Smooth muscle cell (in vitro differentiated cells): ENCODE data around the gene FRMPD3. TPM values are rescaled to one million over a fixed set of nuclear protein-coding genes. Genes with fewer than 3 reads are reported as not detected.

Source experiments
- DNase-seq: peaks from one replicate; lab custom pipeline; 2025; ENCODE audit not compliant: unreplicated experiment; lab: John Stamatoyannopoulos, UW
- H2AFZ ChIP-seq: fragments of 200-600 bp; sonication (generic); 2 replicates; pipeline ENCODE4 v1.6.0; 2016; ENCODE audit warnings: antibody characterized with exemption, low read depth, mild to moderate bottlenecking
- H3F3A ChIP-seq: fragments of 200-600 bp; sonication (generic); 2 replicates; pipeline ENCODE4 v1.6.0; 2017; ENCODE audit warnings: antibody characterized with exemption, low read depth
- H3K27ac ChIP-seq: fragments of 200-600 bp; sonication (generic); 2 replicates; pipeline ENCODE4 v1.5.1; 2016; ENCODE audit warnings: low read depth, mild to moderate bottlenecking
- H3K27me3 ChIP-seq: fragments of 200-600 bp; sonication (generic); 2 replicates; pipeline ENCODE4 v1.6.1; 2016; ENCODE audit warnings: low read depth, mild to moderate bottlenecking
- H3K36me3 ChIP-seq: fragments of 200-600 bp; sonication (generic); 2 replicates; pipeline ENCODE4 v1.5.1; 2016; ENCODE audit warnings: low read depth
- H3K4me1 ChIP-seq: fragments of 200-600 bp; sonication (generic); 2 replicates; pipeline ENCODE4 v1.5.1; 2016; ENCODE audit warnings: low read depth
- H3K4me2 ChIP-seq: fragments of 200-600 bp; sonication (generic); 2 replicates; pipeline ENCODE4 v1.6.0; 2016; ENCODE audit warnings: mild to moderate bottlenecking
- H3K4me3 ChIP-seq: fragments of 200-600 bp; sonication (generic); 2 replicates; pipeline ENCODE4 v1.5.1; 2016; ENCODE audit warnings: mild to moderate bottlenecking
- H3K79me2 ChIP-seq: fragments of 200-600 bp; sonication (generic); 2 replicates; pipeline ENCODE4 v1.6.0; 2016; ENCODE audit warnings: low read depth, mild to moderate bottlenecking
- H3K9ac ChIP-seq: fragments of 200-600 bp; sonication (generic); 2 replicates; pipeline ENCODE4 v1.6.0; 2016; ENCODE audit warnings: low read depth
- H3K9me3 ChIP-seq: fragments of 200-600 bp; sonication (generic); replicated peaks from 2 replicates; pipeline ENCODE4 v1.5.1; 2016; ENCODE audit warnings: low read depth
- H4K20me1 ChIP-seq: fragments of 200-600 bp; sonication (generic); 2 replicates; pipeline ENCODE4 v1.6.0; 2016; ENCODE audit warnings: low read depth
- CTCF ChIP-seq: fragments of 200-600 bp; sonication (generic); IDR thresholded peaks from 2 replicates; pipeline ENCODE4 v1.5.1; 2017; ENCODE audit warnings: borderline replicate concordance, mild to moderate bottlenecking, antibody characterized with exemption; ENCODE audit not compliant: insufficient read depth, poor library complexity, severe bottlenecking
- WGBS: methylation state at CpG from one replicate; pipeline ENCODE4 v1.1.7; 2016; ENCODE audit warnings: low lambda C conversion rate; 5-methylcytosine and 5-hydroxymethylcytosine counted together
- polyA plus RNA-seq: library from polyadenylated mRNA; unstranded; fragments of >200 nt; fragmentation: Nextera tagmentation; extraction: Ambion mirVana; gene quantifications from 2 replicates; pipeline ENCODE4 v1.2.1, GENCODE V29; 2016
- total RNA-seq: library from RNA; depleted of rRNA; stranded (reverse); fragments of >200 nt; gene quantifications from 2 replicates; pipeline ENCODE4 v1.2.3, GENCODE V29; 2014

Gene FRMPD3
- total and polyA plus RNA-seq, 2 experiments from 2014 or later = not detected

- H3K27me3 ChIP-seq = peaks cover 75% of the 10 kb centered on the region
- H3K4me2 ChIP-seq = no peak overlapping the region
- no peak overlapping the region for H3K9ac ChIP-seq
- H3K9me3 ChIP-seq = no peaks in the 10 kb centered on the region
- H3K27ac ChIP-seq = no peak overlapping the region
- 15% methylated on average over 19 of the region's 19 CpGs for WGBS
- H3K36me3 ChIP-seq = no peaks in the 10 kb centered on the region
- H3F3A ChIP-seq = no peaks in the 10 kb centered on the region
- no peak overlapping the region for H2AFZ ChIP-seq
- H3K4me3 ChIP-seq = no peak overlapping the region
- H4K20me1 ChIP-seq = no peaks in the 10 kb centered on the region
- TF ChIP-seq CTCF = peak; percentile 7
- no peaks in the 10 kb centered on the region for H3K79me2 ChIP-seq
- no peak for DNase-seq
- H3K4me1 ChIP-seq = no peaks in the 10 kb centered on the region
These were observed 1.5 kb downstream of the FRMPD3 start for GRCh38 chrX:107450823-107451509.

DNA sequence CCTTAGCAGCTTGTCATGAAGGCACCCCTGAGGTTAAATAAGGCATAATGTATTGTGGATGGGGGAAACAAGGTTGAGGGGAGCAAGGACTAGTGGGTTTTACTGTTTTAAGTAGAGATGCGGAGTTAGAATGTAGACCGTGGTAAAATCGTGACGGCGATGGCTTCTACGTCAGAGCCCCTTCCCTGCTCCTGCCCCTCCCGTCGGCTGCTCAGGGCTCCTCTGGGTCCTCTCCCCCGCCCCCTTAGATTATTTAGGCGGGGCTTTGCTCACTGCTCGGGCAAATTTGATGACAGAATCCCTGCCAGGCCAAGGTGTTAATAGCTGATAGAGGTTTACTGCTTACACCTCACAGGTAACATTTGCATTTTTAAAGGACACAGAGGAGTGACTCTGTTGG lies 2.3 kb downstream of the FRMPD3 start:
- WGBS = 16% methylated on average over 11 of the region's 11 CpGs
- H3F3A ChIP-seq = no peaks in the 10 kb centered on the region
- peaks cover 68% of the 10 kb centered on the region for H3K27me3 ChIP-seq

DNA sequence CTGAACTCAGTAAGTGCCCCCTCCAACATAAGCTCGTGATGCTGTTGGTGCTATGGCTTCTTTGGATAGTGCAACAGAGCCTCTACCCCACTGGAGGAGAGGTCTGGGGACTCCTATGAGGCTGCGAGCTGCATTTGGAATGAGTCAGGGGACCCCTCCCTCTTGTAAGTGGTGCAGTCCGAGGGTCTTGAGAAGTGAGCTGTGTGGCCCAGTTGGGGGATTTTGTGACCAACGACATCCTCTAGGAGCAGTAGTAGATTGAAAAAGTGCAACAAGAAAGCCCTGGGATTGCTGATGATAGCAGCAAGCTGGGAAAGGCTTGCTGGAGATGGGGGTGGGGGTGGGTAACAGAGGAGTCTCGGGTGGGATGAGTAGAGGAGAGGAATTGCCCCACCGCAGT lies 3.1 kb downstream of the FRMPD3 start:
- no peaks in the 10 kb centered on the region for H4K20me1 ChIP-seq
- no peak for TF ChIP-seq CTCF
- H3K4me2 ChIP-seq = no peak overlapping the region
- H3K79me2 ChIP-seq = no peaks in the 10 kb centered on the region
- H3K27me3 ChIP-seq = peaks cover 60% of the 10 kb centered on the region
- no peaks in the 10 kb centered on the region for H3K4me1 ChIP-seq
- H3K36me3 ChIP-seq = no peaks in the 10 kb centered on the region
- H3K9ac ChIP-seq = no peak overlapping the region
- no peaks in the 10 kb centered on the region for H3F3A ChIP-seq
- no peaks in the 10 kb centered on the region for H3K9me3 ChIP-seq
- no peak overlapping the region for H3K27ac ChIP-seq
- WGBS = 46% methylated on average over 6 of the region's 6 CpGs
- H3K4me3 ChIP-seq = no peak overlapping the region
- DNase-seq = no peak
- H2AFZ ChIP-seq = no peak overlapping the region

More for the DNA sequence above, 2.3 kb downstream of the FRMPD3 start:
- no peaks in the 10 kb centered on the region for H3K36me3 ChIP-seq
- no peak for TF ChIP-seq CTCF
- no peak overlapping the region for H3K4me2 ChIP-seq
- H3K79me2 ChIP-seq = no peaks in the 10 kb centered on the region
- H3K27ac ChIP-seq = no peak overlapping the region
- no peaks in the 10 kb centered on the region for H3K9me3 ChIP-seq
- no peaks in the 10 kb centered on the region for H3K4me1 ChIP-seq
- no peak for DNase-seq
- no peak overlapping the region for H3K4me3 ChIP-seq
- H2AFZ ChIP-seq = no peak overlapping the region
- H3K9ac ChIP-seq = no peak overlapping the region
- H4K20me1 ChIP-seq = no peaks in the 10 kb centered on the region

DNA sequence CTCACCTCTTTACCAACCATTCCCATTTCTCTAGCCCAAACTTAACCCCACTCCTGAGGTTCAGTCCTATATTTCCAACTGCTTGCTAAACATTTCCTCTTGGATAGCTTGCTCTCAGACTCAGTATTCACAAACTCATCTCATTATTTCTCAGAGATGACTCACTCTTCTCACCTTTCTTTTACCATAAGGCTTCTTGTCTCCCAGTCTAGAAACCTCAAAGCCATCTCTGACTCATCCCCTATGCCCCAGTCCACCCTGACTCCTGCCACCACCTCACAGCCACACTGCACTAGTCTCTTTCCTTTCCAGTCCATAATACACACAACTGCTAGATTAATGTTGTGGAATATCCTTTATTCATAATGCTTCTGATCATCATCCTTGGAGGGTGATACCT lies 4.8 kb downstream of the FRMPD3 start:
- Histone ChIP-seq H2AFZ (no peak overlapping the region), H3K36me3 (no peaks in the 10 kb centered on the region), H3K27me3 (peaks cover 49% of the 10 kb centered on the region), H3K79me2 (no peaks in the 10 kb centered on the region), H3K4me2 (no peak overlapping the region), H3K9me3 (no peaks in the 10 kb centered on the region), H3K4me1 (no peaks in the 10 kb centered on the region), H3F3A (no peaks in the 10 kb centered on the region), H3K27ac (no peak overlapping the region), H3K9ac (no peak overlapping the region), H3K4me3 (no peak overlapping the region), H4K20me1 (no peaks in the 10 kb centered on the region)
- TF ChIP-seq CTCF = no peak
- DNase-seq = no peak
